ENCODE data around the gene ETV7.

The ETV7 gene

DNA sequence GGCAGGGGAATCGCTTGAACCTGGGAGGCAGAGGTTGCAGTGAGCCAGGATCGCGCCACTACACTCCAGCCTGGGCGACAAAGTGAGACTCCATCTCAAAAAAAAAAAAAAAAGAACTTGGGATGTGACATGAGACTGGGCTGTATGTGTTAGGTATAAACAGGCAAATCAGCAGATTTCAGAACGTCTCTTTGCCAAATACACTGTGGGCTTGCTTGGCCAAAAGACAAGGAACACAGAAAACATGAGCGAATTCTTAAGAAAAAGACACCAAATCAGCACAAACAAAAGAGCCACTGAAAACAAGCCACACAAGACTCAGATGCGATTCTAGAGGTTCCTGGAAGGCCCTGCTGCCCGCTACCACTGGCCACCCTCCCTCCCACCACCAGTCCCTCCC is 12.5 kb downstream of the ETV7 start:
- TF ChIP-seq, protein P1, sequence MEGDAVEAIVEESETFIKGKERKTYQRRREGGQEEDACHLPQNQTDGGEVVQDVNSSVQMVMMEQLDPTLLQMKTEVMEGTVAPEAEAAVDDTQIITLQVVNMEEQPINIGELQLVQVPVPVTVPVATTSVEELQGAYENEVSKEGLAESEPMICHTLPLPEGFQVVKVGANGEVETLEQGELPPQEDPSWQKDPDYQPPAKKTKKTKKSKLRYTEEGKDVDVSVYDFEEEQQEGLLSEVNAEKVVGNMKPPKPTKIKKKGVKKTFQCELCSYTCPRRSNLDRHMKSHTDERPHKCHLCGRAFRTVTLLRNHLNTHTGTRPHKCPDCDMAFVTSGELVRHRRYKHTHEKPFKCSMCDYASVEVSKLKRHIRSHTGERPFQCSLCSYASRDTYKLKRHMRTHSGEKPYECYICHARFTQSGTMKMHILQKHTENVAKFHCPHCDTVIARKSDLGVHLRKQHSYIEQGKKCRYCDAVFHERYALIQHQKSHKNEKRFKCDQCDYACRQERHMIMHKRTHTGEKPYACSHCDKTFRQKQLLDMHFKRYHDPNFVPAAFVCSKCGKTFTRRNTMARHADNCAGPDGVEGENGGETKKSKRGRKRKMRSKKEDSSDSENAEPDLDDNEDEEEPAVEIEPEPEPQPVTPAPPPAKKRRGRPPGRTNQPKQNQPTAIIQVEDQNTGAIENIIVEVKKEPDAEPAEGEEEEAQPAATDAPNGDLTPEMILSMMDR (IDR thresholded peaks at IDR 0.05; ENCODE audit: borderline replicate concordance, control extremely low read depth, extremely low read depth, insufficient read depth, missing control alignments), result no peak
- no peak for DNase-seq (ENCODE audit: low spot score)
- in situ Hi-C loops (cut with MboI; ENCODE audit: low sequenced_read_pairs, unreplicated experiment), result no loop called here

DNA sequence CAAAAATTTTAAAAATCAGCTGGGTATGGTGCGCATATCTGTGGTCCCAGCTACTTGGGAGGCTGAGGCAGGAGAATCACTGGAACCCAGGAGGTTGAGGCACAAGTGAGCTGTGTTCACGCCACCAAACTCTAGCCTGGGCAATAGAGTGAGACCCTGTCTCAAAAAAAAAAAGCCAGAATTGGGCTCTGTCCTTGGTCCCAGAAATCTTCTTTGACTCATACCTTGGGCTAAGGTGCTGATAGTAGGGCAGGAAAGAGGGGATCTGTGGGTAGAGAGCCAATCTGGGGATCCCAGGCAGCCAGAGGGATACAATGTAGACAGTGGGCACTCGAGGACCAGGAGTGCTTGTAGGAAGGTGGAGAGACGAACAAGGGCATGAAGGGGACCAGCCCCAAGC is 13.3 kb downstream of the ETV7 start:
- in situ Hi-C loops (cut with MboI; ENCODE audit: low sequenced_read_pairs, unreplicated experiment), result no loop called here
- TF ChIP-seq, protein P1 (IDR thresholded peaks at IDR 0.05; ENCODE audit: borderline replicate concordance, control extremely low read depth, extremely low read depth, insufficient read depth, missing control alignments), result no peak
- no peak for DNase-seq (ENCODE audit: low spot score)

DNA sequence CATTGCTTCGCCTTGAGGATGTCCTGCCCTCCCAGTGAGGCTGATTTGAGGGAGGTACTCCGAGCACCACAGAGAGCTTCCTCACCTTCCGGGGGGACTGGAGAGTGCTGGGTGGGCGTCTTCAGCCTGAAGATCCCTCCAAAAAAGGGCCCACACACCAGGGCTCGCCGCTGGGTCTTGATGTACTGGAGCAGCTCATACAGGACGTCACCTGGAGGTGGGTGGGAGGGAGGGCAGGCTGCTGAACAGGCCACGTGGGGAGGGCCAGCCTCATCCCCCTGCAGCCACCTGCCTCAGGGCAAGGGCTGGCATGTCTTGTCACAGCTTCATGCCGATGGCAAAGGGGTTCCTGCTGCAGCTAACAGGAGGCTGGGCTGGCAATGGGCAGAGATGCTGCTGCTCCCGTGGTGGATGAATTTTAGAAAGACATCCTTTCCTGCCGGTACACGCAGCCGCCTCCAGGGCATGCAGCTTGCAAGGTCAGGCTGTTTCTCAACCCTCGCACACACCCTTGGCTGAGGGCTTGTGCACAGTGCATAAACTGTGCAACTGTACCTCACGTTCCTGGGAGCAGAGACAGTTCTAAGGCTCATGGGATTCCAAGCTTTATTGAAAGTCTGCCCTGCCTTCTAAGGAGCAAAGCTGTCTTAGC is 14.0 kb downstream of the ETV7 start:
- in situ Hi-C loops (cut with MboI; ENCODE audit: low sequenced_read_pairs, unreplicated experiment), result no loop called here
- TF ChIP-seq, protein P1 (IDR thresholded peaks at IDR 0.05; ENCODE audit: borderline replicate concordance, control extremely low read depth, extremely low read depth, insufficient read depth, missing control alignments), result no peak

DNA sequence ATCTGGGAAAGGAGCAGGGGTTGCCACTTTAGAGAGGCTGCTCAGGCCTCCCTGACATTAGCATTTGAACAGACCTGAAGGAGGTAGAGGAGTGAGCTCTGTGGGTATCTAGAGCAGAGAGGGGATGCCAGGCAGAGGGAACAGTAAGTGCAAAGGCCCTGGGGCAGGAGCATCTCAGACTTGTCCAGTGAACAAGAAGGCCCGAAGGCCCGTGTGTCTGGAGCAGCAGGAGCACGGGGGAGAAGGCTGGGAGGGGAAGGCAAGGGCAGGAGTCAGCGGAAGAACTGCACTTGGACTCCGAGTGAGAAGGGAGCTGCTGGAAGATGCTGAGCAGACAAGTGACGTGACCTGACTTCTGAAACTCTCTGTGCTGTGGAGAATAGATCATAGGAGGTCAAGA is 15.4 kb downstream of the ETV7 start:
- in situ Hi-C loops (cut with MboI; ENCODE audit: low sequenced_read_pairs, unreplicated experiment), result no loop called here
- no peak for DNase-seq (ENCODE audit: low spot score)
- TF ChIP-seq, protein P1 (IDR thresholded peaks at IDR 0.05; ENCODE audit: borderline replicate concordance, control extremely low read depth, extremely low read depth, insufficient read depth, missing control alignments), result no peak

More for the DNA sequence above, 14.0 kb downstream of the ETV7 start:
- no peak for DNase-seq (ENCODE audit: low spot score)

DNA sequence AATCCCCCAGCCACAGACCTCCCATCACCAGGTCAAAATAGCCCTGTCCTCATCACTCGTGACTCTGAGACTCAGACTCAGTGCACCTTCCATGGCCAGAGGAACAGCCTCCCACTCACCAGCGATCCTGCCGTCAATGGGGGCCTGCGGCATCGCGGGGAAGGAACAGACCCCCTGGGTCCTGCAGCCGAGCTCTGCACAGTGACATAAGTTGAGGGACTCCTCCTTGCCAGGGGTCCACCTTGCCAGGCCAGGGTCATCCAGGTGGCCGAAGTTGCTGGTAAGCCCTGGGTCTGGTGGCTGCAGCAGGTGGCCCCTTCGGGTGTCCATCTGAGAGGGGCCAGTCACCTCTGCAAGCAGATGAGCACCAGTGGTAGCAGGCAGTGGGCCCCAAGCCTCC is 16.3 kb downstream of the ETV7 start:
- in situ Hi-C loops (cut with MboI; ENCODE audit: low sequenced_read_pairs, unreplicated experiment), result no loop called here
- DNase-seq (ENCODE audit: low spot score), result no peak
- TF ChIP-seq, protein P1 (IDR thresholded peaks at IDR 0.05; ENCODE audit: borderline replicate concordance, control extremely low read depth, extremely low read depth, insufficient read depth, missing control alignments), result no peak

DNA sequence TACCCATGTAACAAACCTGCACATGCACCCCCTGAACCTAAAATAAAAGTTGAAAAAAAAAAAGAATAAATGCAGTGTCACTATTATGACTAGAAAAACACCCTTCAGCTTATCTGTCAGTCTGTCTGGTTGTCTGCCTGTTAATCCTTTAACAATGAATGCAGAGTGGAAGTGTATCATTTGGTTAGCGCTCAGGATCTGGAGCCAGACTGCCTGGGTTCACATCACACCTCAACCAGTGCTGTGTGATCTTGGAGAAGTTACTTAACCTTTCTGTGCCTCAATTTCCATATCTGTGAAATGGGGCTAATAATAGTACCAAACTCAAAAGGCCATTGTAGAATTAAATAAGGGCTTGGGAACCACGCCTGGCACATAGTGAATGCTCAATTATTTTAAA is 16.8 kb downstream of the ETV7 start:
- DNase-seq (ENCODE audit: low spot score), result no peak
- in situ Hi-C loops (cut with MboI; ENCODE audit: low sequenced_read_pairs, unreplicated experiment), result no loop called here

More for the DNA sequence above, 16.8 kb downstream of the ETV7 start:
- TF ChIP-seq, protein P1 (IDR thresholded peaks at IDR 0.05; ENCODE audit: borderline replicate concordance, control extremely low read depth, extremely low read depth, insufficient read depth, missing control alignments), result no peak
